HG03342 (cell line): ENCODE measurements around the gene CCL2.

ENCODE experiments used
- ATAC-seq: cut with Tn5 transposase; IDR thresholded peaks from one replicate; pipeline ENCODE4 v1.9.1; 2021; ENCODE audit warnings: mild to moderate bottlenecking, moderate library complexity; ENCODE audit not compliant: unreplicated experiment

Gene CCL2

GRCh38 chr17:34237458-34237857 is 17.6 kb upstream of the CCL2 start:
- ATAC-seq: no peak

DNA sequence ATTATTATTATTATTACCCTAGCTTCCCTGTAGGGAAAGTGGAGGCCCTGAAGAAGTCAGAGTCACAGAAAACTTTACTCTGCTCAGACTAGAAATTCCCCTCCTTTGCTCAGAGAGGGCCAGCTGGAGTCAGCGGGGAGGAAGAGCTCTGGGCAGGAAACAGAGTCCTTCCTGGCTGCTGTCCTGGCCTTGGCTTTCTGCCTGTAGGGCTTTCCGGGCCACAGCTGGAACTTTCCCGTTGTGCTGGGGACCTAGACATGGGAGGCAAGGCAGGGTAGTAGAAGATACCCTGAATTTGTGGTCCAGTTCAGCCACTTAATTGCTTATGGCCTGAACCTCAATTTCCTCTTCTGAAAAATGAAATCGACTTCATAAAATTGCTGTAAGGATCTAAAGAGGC is 14.0 kb upstream of the CCL2 start:
- no peak for ATAC-seq

DNA sequence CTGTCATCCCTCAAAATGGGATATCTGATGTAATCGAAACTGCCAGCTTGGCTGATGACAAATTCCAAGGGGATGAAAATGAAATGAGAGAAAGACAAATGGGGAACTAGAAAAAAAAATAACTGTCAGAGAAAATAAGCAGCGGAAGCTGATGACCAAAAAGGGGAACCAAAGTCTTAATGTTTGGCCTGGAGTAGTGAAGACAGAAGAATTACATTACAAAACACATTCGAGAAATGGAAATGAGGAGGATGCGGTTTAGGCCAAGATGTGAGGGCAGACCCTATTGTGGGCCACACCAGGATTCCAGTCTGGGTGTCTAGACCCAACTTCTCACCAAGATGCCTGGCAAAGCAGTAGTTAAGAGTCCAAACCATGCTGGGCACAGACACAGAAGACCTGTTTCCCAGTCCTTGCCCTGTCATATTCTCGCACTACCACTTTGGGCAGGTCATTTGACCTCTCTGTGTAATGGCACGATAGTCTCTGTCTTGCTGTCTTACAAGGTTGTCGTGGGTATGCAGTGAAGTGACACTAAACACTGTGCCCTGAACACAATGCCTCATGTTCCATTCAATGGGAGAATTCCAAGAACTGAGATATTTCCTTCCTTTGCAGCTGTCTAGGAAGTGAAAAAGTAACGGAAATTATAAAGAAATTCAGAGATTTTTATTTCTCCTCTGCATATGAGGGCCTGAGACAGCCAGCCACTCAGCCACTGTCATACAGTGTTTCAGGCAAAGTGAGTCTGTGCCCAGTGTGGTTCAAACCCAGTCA is 12.3 kb upstream of the CCL2 start:
- ATAC-seq: no peak

- no peak for ATAC-seq
These were observed 11.4 kb upstream of the CCL2 start for GRCh38 chr17:34243364-34244320.

GRCh38 chr17:34245351-34245905 is 9.7 kb upstream of the CCL2 start:
- no peak for ATAC-seq

- ATAC-seq: no peak
These were observed 8.6 kb upstream of the CCL2 start for GRCh38 chr17:34246446-34246845.

- ATAC-seq: no peak
These were observed 8.2 kb upstream of the CCL2 start for GRCh38 chr17:34246881-34247280.

DNA sequence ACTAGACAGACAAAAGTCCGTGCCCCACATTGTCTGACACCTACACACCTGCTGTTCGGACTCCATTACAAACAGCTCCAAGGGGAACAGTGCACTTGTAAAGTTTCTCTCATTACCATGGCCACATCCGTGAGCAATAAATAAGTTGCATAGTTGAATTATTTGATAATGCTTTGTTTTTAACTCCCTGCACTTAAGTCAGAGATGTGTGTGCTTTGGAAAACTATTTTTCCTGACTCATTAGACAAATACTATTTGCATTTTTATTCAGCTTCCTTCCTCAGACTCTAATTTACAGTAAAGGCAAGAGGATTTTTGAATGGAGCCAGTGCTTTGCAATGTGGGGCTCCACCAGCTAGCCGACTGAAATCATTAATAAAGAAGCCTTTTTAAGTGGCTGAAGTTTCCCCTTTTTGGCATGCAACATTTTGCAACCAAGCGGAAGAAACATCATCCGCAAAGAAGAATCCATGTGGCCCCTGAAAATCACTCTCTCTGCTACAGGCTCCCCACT is 6.5 kb upstream of the CCL2 start:
- no peak for ATAC-seq

DNA sequence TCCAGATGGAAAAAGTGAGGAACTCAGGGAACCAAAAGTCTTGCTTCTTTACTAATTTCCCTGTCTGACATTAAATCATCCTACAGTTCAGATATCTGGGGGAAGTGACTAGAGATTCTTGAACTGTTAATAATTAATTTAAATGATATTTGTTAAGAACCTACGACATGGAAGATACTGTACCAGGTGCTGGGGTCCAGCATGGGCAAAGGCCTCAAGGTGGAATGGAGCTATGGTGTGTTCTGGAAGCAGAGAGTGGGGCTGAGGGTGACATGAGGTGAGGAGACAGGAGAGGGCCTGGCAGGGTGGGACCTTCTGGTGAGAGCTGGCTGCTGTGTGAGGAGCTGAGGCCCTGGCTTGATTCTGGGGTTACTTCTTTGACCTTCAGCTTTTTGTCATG is 6.0 kb upstream of the CCL2 start:
- ATAC-seq: no peak

DNA sequence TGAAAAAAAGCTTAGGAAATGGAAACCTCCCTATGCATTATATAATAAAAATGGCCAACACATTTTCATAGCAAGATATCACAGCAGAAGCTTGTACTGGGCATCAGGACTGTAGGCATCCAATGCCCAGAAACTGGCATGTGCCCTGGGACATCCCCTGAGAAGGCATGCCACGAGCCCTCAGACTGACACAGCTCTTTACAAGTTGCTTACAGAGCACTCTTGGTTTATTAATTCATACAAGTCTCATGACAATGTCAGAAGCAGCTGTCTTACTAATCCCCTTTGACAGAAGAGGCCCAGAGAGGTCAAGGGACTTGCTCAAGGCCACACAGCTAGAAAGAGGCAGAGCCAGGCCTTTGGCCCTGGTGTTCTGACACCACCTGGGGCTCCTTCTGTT is 5.6 kb upstream of the CCL2 start:
- ATAC-seq: no peak

DNA sequence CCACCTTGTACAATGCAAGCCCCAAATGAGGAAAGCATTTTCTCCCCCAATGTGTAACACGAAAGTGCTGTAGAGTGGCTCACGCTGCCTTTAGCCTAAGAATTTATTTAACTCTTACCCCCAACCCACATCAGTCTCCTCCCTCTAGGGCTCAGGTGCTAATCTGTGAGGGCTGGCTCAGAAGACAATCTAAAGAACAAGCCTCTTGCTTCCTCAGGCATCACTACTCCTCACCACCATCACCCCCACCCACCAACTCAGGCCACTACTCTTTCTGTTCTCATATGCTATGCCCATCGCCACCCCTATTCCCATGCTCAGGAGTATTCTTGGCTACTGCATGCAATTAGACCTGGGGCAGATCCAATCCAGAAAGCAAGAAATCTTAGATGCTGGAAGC is 3.9 kb upstream of the CCL2 start:
- no peak for ATAC-seq

DNA sequence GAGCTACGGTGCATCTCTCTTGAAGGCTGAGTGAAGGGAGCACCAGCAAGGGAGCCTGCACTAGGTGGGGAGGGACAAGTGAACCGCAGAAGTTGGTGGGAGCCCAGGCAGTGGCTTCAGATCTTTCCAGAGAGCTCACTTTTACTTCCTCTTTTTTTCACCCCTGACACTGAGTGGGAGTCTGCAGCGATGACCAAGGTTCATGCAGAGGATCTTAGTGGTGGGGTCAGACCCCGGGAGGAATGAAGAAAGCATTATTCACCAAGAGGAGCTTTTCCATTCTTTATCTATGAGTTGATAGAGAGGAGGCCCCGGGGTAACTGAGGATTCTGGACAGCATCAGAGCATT is 3.0 kb upstream of the CCL2 start:
- ATAC-seq: no peak

- ATAC-seq: no peak
These were observed 2.5 kb upstream of the CCL2 start for GRCh38 chr17:34252444-34253138.

GRCh38 chr17:34253139-34253525 is 2.0 kb upstream of the CCL2 start:
- ATAC-seq: no peak

DNA sequence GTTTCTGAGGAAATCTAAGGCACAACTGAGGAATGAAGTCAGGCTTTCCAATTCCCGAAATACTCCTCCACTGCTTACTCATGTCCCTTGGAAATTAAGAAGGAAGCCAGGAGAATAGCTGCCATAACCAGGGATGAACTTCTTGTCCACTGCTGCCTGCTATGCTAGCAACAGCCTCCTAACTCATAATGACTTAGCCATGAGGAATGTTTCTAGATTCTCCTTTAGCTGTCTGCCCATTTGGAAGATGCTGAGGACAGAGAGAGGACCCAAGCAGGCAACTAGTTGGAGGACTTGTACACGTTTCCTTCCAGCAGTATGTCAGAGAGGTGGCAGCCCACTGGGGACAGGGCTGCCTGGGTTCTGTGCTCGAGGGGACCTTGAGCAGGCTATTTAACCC is 939 bp upstream of the CCL2 start:
- ATAC-seq: no peak

GRCh38 chr17:34255381-34255732 is 272 bp downstream of the CCL2 start:
- no peak for ATAC-seq

DNA sequence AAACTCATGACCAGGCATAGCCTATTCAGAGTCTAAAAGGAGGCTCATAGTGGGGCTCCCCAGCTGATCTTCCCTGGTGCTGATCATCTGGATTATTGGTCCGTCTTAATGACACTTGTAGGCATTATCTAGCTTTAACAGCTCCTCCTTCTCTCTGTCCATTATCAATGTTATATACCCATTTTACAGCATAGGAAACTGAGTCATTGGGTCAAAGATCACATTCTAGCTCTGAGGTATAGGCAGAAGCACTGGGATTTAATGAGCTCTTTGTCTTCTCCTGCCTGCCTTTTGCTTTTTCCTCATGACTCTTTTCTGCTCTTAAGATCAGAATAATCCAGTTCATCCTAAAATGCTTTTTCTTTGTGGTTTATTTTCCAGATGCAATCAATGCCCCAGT is 756 bp downstream of the CCL2 start:
- no peak for ATAC-seq

- ATAC-seq: no peak
These were observed 2.4 kb downstream of the CCL2 start for GRCh38 chr17:34257299-34257985.

DNA sequence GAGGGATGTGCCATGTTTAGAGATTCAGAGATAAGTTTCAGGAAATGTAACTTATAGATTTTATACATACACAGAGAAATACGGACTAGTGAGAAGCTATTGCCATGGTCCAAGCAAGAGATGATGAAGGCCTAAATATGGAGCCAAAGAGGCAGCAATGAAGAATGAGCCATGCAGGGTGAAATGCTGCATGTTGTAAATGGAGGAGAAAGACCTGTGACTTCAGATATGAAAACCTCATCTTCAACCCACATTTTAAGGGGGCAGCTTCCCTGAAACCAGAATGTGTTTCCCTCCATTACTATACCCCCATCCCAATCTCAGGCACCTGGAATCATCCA is 2.9 kb downstream of the CCL2 start:
- no peak for ATAC-seq

- ATAC-seq: no peak
These were observed 4.1 kb downstream of the CCL2 start for GRCh38 chr17:34259146-34259545.

DNA sequence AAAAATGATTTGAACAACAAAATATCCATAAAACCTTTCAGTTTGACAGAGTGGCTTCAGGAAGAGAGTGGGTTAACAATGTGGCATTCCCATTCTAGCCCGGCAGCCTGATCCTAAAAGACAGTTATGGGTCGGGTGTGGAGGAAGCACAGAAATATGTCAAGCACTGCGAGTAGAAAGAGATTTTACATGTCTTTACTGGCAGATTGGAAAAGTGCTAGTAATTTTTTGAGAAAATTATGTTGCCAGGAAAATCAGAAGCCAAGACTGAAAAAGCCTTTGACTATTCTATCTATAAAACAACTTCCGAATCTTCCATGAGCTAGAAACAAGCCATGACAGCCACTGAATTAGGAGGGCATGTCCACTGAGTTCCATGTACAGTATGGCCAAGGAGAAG is 5.8 kb downstream of the CCL2 start:
- no peak for ATAC-seq
